Skeletal muscle cell (primary cell): ENCODE results near the gene MAFF.
A peak's percentile ranks its signal among the peaks of the same experiment; 100 is the strongest.

Source experiments
- DNase-seq: peaks from one replicate; pipeline ENCODE4 v3.0.0-alpha.2; 2010; ENCODE audit warnings: low read depth
- H3K4me3 ChIP-seq: 2 replicates; pipeline ENCODE4 v1.5.1; 2011; ENCODE audit warnings: low read depth, mild to moderate bottlenecking, control low read depth, low read length, moderate library complexity

Gene MAFF

GRCh38 chr22:38240734-38241252 lies 39.0 kb downstream of the MAFF start:
- no peak overlapping the region for H3K4me3 ChIP-seq
- DNase-seq = peak; percentile 68

DNA sequence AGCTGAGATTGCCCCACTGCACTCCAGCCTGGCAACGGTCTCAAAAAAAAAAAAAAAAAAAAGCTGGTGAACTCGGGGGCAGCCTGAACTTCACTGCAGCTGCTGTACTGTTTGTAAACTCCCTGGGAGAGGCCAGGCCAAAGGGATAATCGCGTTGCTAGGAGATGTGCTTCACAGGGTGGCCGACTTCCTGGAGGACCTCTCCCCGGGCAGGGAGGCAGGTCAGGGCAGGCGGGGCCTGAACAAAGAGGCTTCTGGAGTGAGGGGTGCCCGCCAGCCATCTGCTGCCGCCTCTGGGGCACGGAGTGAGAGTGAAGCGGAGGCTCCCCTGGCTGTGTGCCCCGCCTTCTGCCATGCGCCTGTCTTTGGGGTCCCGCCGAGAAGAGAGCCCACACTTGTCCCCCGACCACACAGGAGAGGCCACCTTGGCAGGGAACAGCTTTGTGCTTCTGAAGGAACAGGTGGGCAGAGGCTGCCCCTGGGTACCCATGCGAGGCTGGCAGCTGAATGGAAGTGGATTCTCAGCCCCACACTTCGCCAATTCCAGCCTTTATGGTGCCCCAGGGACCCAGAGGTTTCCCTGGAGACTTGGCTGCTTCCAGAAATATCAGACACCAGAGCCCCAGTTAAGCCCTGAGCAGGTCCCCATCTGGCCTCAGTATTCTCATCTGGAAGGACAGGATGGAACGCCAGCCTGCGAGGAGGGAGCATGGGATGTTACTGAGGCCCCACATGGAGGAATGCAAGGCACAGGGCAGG lies 41.4 kb downstream of the MAFF start:
- DNase-seq = peak; percentile 54
- H3K4me3 ChIP-seq = no peak overlapping the region

DNA sequence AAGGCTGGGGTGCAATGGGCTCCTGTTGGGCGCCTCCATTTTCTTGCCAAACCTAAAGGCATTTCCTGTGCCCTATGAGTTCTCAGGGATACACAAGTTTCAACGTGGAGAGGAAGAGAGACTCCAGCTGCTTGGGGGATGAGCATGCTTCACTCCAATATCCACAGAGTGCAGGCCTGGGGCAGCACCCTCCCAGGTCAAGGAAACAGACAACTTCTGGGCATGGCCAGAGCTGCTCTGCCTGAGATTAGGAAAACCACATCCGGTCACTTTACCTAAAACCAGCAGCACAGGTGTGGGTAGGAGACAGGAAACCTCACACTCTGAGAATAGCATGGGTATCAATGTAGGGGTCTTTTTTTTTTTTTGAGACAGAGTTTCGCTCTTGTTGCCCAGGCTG lies 42.3 kb downstream of the MAFF start:
- no peak for DNase-seq
- H3K4me3 ChIP-seq = no peak overlapping the region

DNA sequence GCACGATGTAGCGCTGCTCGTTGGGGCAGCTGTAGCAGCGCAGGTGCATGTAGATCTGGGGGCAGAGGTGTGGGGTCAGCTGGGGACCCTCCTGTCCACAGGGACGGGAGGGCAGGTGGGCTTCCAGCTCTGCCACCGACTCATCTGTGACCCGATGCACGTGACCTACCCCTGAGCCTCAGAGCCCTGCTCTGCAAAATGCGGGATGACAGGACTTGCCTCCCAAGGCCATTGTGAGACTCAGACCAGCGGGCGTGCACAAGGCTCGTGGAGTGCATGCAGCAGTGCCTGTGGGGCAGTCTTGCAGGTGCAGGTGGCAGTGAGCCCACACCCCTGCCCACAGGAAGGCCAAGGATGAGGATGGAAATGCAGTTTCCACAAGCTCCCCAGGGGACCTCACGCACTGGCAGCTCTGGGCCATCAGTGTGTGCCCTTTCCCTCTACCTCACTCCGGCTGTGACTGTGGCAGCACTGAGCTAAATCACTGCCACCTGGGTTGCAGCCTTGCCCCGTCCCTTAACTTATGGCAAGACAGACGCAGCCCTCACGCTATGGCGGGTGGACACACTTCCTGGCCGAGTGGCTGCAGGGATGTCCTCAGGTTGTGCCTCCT lies 44.4 kb downstream of the MAFF start:
- H3K4me3 ChIP-seq = no peak overlapping the region
- no peak for DNase-seq

DNA sequence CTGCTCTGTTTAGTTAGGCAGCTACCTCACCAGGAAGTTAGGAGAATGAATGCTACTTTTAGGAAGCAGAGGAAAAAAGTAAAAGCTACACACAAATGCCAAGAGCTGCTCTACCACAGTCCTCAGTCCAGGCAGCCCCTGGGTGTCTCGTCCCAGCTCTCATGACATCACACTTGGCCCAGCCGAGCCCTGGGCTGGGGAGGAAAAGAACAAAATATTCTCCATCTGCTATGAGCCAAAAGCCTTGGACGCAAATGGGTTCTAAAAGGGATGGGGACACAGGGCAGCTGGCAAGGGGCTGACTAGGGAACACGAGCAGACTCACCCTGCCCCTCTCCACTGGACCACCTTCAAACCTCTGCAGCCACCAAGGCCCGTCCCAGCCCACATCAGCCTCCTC lies 44.9 kb downstream of the MAFF start:
- no peak for DNase-seq
- H3K4me3 ChIP-seq = no peak overlapping the region

- no peak overlapping the region for H3K4me3 ChIP-seq
- DNase-seq = no peak
Observed at GRCh38 chr22:38247713-38248112, 45.9 kb downstream of the MAFF start.

GRCh38 chr22:38248280-38248679 lies 46.5 kb downstream of the MAFF start:
- H3K4me3 ChIP-seq = no peak overlapping the region
- DNase-seq = no peak

GRCh38 chr22:38249301-38249700 lies 47.5 kb downstream of the MAFF start:
- no peak for DNase-seq
- H3K4me3 ChIP-seq = no peak overlapping the region

DNA sequence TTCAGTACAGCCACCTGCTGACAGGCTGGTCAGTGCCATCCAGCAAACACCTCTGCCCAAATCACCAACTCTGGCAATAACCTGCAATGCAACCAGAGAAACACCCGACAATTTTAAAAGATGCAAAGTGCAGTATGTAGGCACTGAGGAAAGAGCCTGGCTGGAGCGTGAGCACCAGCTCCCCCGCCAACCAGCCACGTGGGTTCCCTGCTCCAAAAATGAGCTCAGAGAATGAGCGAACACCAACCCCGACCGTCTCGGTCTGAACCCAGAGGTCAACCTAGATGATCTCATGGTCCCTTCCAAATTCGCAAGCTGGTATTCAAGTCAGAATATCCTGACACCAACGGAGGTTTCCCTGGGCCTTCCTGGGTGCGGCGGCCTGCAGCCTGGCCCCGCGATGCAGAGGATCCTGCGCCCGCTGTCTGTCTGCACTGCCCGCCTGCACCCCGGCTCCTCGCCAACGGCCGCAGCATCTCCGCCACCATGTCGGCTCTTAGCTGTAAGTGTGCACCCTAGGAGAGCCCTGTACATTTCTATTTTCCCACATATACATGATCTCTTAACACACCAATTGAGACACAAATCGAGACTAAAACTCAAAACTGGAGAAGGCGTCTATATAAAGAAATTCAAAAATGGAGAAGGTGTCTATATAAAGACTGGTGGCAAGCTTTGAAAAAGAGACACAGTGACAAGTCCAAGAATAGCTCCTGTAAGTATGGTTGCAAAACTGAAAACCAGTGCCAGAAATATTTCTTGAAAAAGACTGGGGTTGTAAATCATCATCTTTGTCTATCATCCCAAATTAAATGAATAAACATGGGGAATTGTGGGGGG lies 48.2 kb downstream of the MAFF start:
- DNase-seq = no peak
- H3K4me3 ChIP-seq = no peak overlapping the region

DNA sequence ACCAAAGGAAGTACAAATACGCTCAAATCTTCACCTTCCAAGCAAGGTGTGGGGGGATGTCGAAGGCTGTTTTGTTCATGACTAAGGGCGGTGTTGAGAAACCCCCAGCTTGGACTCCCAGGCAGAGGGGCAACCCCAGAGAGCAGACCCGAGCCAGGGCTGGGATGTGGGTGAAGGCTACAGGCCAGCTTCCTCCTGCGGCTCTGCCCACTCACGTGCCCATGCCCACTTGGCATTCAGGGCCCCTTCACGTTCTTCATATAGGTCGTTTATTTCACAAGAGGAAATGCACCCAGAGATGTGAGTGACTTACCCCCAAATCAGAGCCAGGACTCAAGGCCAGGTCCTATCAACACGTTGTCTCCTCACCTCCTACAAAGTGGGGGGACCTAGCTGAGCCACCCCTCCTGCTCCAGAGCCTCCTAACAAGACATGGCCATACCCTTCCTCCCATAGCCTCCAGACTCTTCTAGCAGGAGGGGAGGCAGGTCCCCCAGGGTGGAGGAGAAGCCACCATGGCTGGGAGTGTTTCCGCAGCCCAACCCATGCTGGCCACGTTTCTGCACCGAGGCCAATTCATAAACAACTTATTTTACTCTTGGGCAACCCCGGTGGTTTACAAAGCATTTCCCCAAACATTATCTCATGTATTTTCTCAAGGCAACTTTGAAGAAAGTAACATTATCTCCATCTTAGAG lies 49.0 kb downstream of the MAFF start:
- no peak for DNase-seq
- H3K4me3 ChIP-seq = no peak overlapping the region

- no peak overlapping the region for H3K4me3 ChIP-seq
Observed at GRCh38 chr22:38251341-38251692, 49.5 kb downstream of the MAFF start.

GRCh38 chr22:38255697-38256096 lies 53.9 kb downstream of the MAFF start:
- no peak overlapping the region for H3K4me3 ChIP-seq
- no peak for DNase-seq

More at GRCh38 chr22:38251341-38251692, 49.5 kb downstream of the MAFF start:
- DNase-seq = no peak

- DNase-seq = no peak
- peak overlapping the region; percentile 3 for H3K4me3 ChIP-seq
Observed at GRCh38 chr22:38257181-38257580, 55.4 kb downstream of the MAFF start.

GRCh38 chr22:38257650-38258250 lies 56.0 kb downstream of the MAFF start:
- no peak for DNase-seq
- no peak overlapping the region for H3K4me3 ChIP-seq

DNA sequence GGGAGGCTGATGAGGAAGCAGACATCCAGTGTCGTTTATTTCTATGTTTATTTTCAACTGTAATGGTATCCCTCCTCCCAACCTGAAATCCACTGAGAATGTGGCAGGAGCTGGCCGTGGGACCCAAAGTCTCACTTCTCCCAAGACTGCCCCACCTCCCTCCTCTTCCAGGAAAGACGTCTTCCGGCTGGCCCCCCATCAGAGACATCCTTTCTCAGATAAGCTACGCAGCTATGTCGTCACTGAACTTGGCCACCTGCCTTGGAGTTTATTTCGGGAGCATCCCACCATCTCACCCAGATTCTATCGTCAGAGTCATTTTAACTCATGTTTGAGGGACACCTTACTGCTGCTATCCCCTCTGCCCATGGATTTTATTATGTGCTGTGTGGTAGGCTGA lies 57.1 kb downstream of the MAFF start:
- H3K4me3 ChIP-seq = no peak overlapping the region
- DNase-seq = no peak

DNA sequence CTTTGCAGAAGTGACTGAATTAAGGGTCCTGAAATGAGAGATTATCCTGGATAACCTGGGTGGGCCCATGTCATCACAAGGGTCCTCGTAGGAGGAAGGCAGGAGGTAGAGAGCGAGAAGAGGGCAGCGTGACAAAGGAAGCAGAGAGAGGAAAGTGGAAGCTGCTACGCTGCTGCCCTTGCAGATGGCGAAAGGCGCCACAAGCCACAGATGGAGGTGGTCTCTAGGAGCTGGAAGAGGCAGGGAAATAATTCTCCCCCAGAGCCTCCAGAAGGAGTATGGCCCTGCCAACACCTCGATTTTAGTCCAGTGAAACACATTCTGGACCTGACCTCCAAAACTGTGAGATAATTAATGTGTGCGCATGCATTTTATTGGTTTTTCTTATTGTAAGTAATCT lies 57.6 kb downstream of the MAFF start:
- DNase-seq = no peak

GRCh38 chr22:38260761-38261681 lies 59.2 kb downstream of the MAFF start:
- no peak overlapping the region for H3K4me3 ChIP-seq
- no peak for DNase-seq

More for the DNA sequence above, 57.6 kb downstream of the MAFF start:
- no peak overlapping the region for H3K4me3 ChIP-seq

- H3K4me3 ChIP-seq = no peak overlapping the region
- DNase-seq = no peak
Observed at GRCh38 chr22:38262051-38262795, 60.4 kb downstream of the MAFF start.
